ENCODE data around the gene BTN2A1.

The BTN2A1 gene

GRCh38 chr6:26441977-26442376, 15.8 kb upstream of the BTN2A1 start:
- no peak for ATAC-seq (ENCODE audit: low read depth)
- Histone ChIP-seq H3K27me3 (ENCODE audit: insufficient read depth, poor library complexity, severe bottlenecking) (no peaks in the 10 kb centered on the region), H3K9me3 (ENCODE audit: severe bottlenecking) (no peaks in the 10 kb centered on the region), H3K27ac (ENCODE audit: poor library complexity, severe bottlenecking) (no peak overlapping the region), H3K4me1 (ENCODE audit: insufficient read depth, poor library complexity, severe bottlenecking) (peaks cover 8% of the 10 kb centered on the region), H3K36me3 (ENCODE audit: low read depth) (no peaks in the 10 kb centered on the region), H3K4me3 (ENCODE audit: severe bottlenecking) (no peak overlapping the region)
- no peak for DNase-seq (ENCODE audit: low spot score)
- TF ChIP-seq CTCF (IDR thresholded peaks at IDR 0.05; ENCODE audit: poor library complexity, severe bottlenecking) = no peak

- no peak for TF ChIP-seq CTCF (IDR thresholded peaks at IDR 0.05; ENCODE audit: poor library complexity, severe bottlenecking)
- Histone ChIP-seq H3K4me1 (ENCODE audit: insufficient read depth, poor library complexity, severe bottlenecking) (no peaks in the 10 kb centered on the region), H3K27me3 (ENCODE audit: insufficient read depth, poor library complexity, severe bottlenecking) (no peaks in the 10 kb centered on the region), H3K9me3 (ENCODE audit: severe bottlenecking) (no peaks in the 10 kb centered on the region), H3K4me3 (ENCODE audit: severe bottlenecking) (no peak overlapping the region), H3K36me3 (ENCODE audit: low read depth) (no peaks in the 10 kb centered on the region), H3K27ac (ENCODE audit: poor library complexity, severe bottlenecking) (no peak overlapping the region)
- no peak for ATAC-seq (ENCODE audit: low read depth)
- no peak for DNase-seq (ENCODE audit: low spot score)
Measured at GRCh38 chr6:26445934-26446667, 11.7 kb upstream of the BTN2A1 start.

- ATAC-seq (ENCODE audit: low read depth) (no peak), DNase-seq (ENCODE audit: low spot score) (no peak)
- Histone ChIP-seq H3K27me3 (ENCODE audit: insufficient read depth, poor library complexity, severe bottlenecking) (no peaks in the 10 kb centered on the region), H3K9me3 (ENCODE audit: severe bottlenecking) (no peaks in the 10 kb centered on the region), H3K4me3 (ENCODE audit: severe bottlenecking) (no peak overlapping the region), H3K4me1 (ENCODE audit: insufficient read depth, poor library complexity, severe bottlenecking) (no peaks in the 10 kb centered on the region), H3K36me3 (ENCODE audit: low read depth) (no peaks in the 10 kb centered on the region), H3K27ac (ENCODE audit: poor library complexity, severe bottlenecking) (no peak overlapping the region)
- no peak for TF ChIP-seq CTCF (IDR thresholded peaks at IDR 0.05; ENCODE audit: poor library complexity, severe bottlenecking)
Measured at GRCh38 chr6:26447257-26447656, 10.5 kb upstream of the BTN2A1 start.

GRCh38 chr6:26450240-26450639, 7.5 kb upstream of the BTN2A1 start:
- Histone ChIP-seq H3K9me3 (ENCODE audit: severe bottlenecking) (no peaks in the 10 kb centered on the region), H3K4me1 (ENCODE audit: insufficient read depth, poor library complexity, severe bottlenecking) (no peaks in the 10 kb centered on the region), H3K36me3 (ENCODE audit: low read depth) (no peaks in the 10 kb centered on the region), H3K27me3 (ENCODE audit: insufficient read depth, poor library complexity, severe bottlenecking) (no peaks in the 10 kb centered on the region), H3K27ac (ENCODE audit: poor library complexity, severe bottlenecking) (no peak overlapping the region), H3K4me3 (ENCODE audit: severe bottlenecking) (no peak overlapping the region)
- ATAC-seq (ENCODE audit: low read depth) (no peak), DNase-seq (ENCODE audit: low spot score) (no peak)
- TF ChIP-seq CTCF (IDR thresholded peaks at IDR 0.05; ENCODE audit: poor library complexity, severe bottlenecking) = no peak

- no peak for DNase-seq (ENCODE audit: low spot score)
- Histone ChIP-seq H3K27ac (ENCODE audit: poor library complexity, severe bottlenecking) (no peak overlapping the region), H3K9me3 (ENCODE audit: severe bottlenecking) (no peaks in the 10 kb centered on the region), H3K4me3 (ENCODE audit: severe bottlenecking) (no peak overlapping the region), H3K27me3 (ENCODE audit: insufficient read depth, poor library complexity, severe bottlenecking) (no peaks in the 10 kb centered on the region), H3K36me3 (ENCODE audit: low read depth) (no peaks in the 10 kb centered on the region), H3K4me1 (ENCODE audit: insufficient read depth, poor library complexity, severe bottlenecking) (no peaks in the 10 kb centered on the region)
- no peak for TF ChIP-seq CTCF (IDR thresholded peaks at IDR 0.05; ENCODE audit: poor library complexity, severe bottlenecking)
- no peak for ATAC-seq (ENCODE audit: low read depth)
Measured at GRCh38 chr6:26452631-26453235, 5.0 kb upstream of the BTN2A1 start.
